ENCODE results near the gene MYLK. TPM values are rescaled to one million over a fixed set of nuclear protein-coding genes. Genes with fewer than 3 reads are reported as not detected.

Gene MYLK
- total RNA-seq, 2 experiments from 2014 or later, result 0.06 to 0.15 TPM

DNA sequence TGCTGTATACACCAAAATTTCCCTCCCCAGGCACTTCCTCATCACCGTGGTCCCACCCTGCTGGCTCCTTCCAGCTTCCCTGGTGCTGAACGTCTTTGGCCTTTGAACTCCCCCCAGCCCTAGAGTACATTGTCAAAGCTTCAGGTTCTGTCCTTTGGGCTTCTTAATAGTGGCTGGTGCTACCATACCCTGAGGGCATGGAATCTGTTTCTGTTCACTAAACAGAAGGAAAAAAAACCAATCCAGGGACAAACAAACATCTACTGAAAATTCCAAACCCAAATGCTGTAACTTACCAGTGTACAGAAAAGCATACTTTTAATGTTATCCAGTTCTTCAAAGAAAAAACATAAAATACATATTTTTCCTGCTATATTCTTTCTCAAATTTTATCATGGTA, 148.7 kb downstream of the MYLK start:
- H3K27ac Mint-ChIP-seq, result no peak overlapping the region
- CTCF ChIA-PET, result no interaction called here
- no peaks in the 10 kb centered on the region for H3K9me3 Mint-ChIP-seq

DNA sequence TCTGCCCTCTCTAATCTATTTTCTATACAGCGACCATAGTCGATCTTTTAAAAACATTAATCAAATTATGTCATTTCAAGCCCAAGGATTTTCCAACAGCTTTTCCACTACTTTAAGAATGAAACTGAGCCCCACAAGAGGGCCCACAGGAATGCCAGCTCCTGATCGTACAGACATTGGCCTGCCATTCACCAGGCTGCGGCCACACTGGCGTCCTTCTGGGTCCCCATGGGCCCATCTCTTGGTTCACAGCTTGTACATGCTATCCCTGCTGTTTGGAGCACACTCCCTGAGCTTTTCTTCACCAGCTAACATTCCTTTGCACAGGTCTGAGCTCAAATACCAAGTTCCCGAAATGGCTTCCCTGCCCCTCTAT, 149.6 kb downstream of the MYLK start:
- CTCF ChIA-PET, result interaction anchor here (0.9 to 2.3 kb wide), 2 partner anchors 8 to 11 kb away, joined by 3 to 6 read pairs; no protein-coding TSS in a partner anchor
- Mint-ChIP-seq H3K9me3 (no peaks in the 10 kb centered on the region), H3K36me3 (ENCODE audit: low read depth) (no peaks in the 10 kb centered on the region), H3K27ac (no peak overlapping the region), H3K4me3 (no peak overlapping the region), H3K27me3 (peaks cover 5% of the 10 kb centered on the region), H3K4me1 (no peaks in the 10 kb centered on the region)
- POLR2A ChIA-PET, result no interaction called here
- no peak for DNase-seq

More for the DNA sequence above, 148.7 kb downstream of the MYLK start:
- DNase-seq, result no peak
- H3K4me3 Mint-ChIP-seq, result no peak overlapping the region
- peaks cover 5% of the 10 kb centered on the region for H3K27me3 Mint-ChIP-seq
- POLR2A ChIA-PET, result no interaction called here
- H3K36me3 Mint-ChIP-seq (ENCODE audit: low read depth), result no peaks in the 10 kb centered on the region
- H3K4me1 Mint-ChIP-seq, result no peaks in the 10 kb centered on the region

DNA sequence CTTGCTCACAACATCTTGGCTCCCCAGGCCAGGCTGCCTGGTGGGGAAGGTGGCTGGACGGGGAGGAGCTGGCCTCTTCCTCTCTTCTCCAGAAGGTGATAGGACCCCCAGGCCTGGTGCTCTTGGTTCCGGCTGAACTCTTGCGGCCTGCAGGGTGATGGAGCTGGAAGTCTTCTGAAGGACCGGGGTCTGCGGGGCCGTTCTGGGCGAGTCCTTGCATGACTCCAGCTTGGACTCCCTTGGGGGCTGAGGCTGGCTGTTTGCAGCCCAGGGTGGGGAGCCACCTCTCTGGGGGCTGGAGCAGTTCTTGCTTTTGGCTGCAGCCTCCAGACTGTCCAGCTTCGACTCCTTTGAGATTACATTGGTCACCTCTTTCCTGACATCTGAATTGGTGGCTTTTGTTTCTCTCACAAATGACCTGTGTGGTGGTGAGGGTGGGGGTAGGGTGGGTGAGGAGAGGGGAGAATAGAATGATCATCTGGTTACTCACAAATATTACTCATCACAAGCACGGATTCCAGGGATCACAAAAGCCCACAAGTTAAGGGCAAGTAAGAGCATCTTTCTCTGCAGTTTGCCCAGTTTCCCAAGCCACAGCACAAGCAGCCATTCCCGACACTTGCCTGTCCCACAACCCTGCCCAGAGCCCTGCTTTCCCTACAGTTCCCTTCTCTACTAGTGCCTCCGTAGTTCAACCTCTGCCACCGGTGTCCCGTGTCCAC, 150.2 kb downstream of the MYLK start:
- Mint-ChIP-seq H3K27ac (no peak overlapping the region), H3K27me3 (peaks cover 8% of the 10 kb centered on the region), H3K9me3 (no peaks in the 10 kb centered on the region), H3K4me1 (no peaks in the 10 kb centered on the region), H3K36me3 (ENCODE audit: low read depth) (no peaks in the 10 kb centered on the region), H3K4me3 (no peak overlapping the region)
- DNase-seq, result no peak
- ChIA-PET POLR2A (no interaction called here), CTCF (interaction anchor here (0.9 to 2.3 kb wide), 2 partner anchors 9 to 10 kb away, joined by 3 to 6 read pairs; no protein-coding TSS in a partner anchor)

DNA sequence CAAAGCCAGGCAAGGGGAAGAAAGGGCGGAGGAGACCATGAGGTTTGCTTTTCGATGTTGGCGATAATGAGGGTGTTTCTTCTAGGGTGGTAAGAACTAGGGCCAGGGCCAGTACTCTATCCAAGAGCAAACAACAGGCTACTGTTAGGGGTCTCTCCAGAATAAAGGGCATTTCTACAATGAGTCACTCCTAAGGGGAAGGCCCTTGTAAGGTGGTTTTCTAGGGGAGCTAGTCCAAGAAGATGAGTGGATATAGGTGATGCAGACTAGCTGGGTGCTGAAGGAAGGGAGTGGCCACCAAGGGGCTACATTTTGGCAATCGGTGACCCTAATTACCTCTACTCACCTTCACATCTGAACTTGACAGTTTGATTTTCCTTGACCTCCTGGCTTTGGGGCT, 150.8 kb downstream of the MYLK start:
- H3K27ac Mint-ChIP-seq, result no peak overlapping the region
- no peak for DNase-seq
- peaks cover 10% of the 10 kb centered on the region for H3K27me3 Mint-ChIP-seq
- no peak overlapping the region for H3K4me3 Mint-ChIP-seq
- no peaks in the 10 kb centered on the region for H3K4me1 Mint-ChIP-seq
- CTCF ChIA-PET, result interaction anchor here (2.3 kb wide), 1 partner anchor 10 kb away, joined by 6 read pairs; no protein-coding TSS in a partner anchor
- POLR2A ChIA-PET, result no interaction called here
- H3K9me3 Mint-ChIP-seq, result no peaks in the 10 kb centered on the region
- H3K36me3 Mint-ChIP-seq (ENCODE audit: low read depth), result no peaks in the 10 kb centered on the region

DNA sequence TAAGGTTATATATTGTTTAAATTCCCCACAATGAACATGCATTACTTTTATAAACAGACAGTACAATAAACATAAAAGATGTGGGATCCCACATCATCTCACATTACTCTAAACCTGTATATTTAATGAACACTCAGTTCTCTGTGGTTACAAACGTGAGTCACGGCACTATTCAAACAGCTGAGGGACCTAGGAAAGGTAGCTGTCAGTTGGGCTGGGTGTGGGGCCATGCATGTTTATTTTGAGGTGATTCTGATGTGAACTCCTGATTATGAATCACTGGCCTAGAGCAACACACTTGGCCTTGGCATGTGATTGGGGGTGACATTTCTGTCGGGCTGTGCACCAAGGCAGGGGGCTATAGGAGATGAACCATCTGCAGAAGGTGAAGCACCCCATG, 151.7 kb downstream of the MYLK start:
- Mint-ChIP-seq H3K27me3 (peaks cover 16% of the 10 kb centered on the region), H3K4me1 (no peaks in the 10 kb centered on the region), H3K36me3 (ENCODE audit: low read depth) (no peaks in the 10 kb centered on the region), H3K9me3 (no peaks in the 10 kb centered on the region), H3K4me3 (no peak overlapping the region), H3K27ac (no peak overlapping the region)
- ChIA-PET CTCF (interaction anchor here (1.0 kb wide), 1 partner anchor 9 kb away, joined by 4 read pairs; no protein-coding TSS in a partner anchor), POLR2A (no interaction called here)
- no peak for DNase-seq

GRCh38 chr3:123730829-123731228, 153.3 kb downstream of the MYLK start:
- DNase-seq, result no peak
- CTCF ChIA-PET, result no interaction called here
- no peaks in the 10 kb centered on the region for H3K9me3 Mint-ChIP-seq

GRCh38 chr3:123728991-123729390, 155.1 kb downstream of the MYLK start:
- Mint-ChIP-seq H3K36me3 (ENCODE audit: low read depth) (no peaks in the 10 kb centered on the region), H3K4me3 (no peak overlapping the region)
- CTCF ChIA-PET, result interaction anchor here (1.6 kb wide), 1 partner anchor 86 kb away, joined by 4 read pairs; no protein-coding TSS in a partner anchor

More at GRCh38 chr3:123730829-123731228, 153.3 kb downstream of the MYLK start:
- H3K27me3 Mint-ChIP-seq, result peaks cover 17% of the 10 kb centered on the region
- POLR2A ChIA-PET, result no interaction called here
- no peak overlapping the region for H3K27ac Mint-ChIP-seq
- no peaks in the 10 kb centered on the region for H3K36me3 Mint-ChIP-seq (ENCODE audit: low read depth)
- H3K4me1 Mint-ChIP-seq, result no peaks in the 10 kb centered on the region
- H3K4me3 Mint-ChIP-seq, result no peak overlapping the region

GRCh38 chr3:123728014-123728413, 156.1 kb downstream of the MYLK start:
- ChIA-PET CTCF (interaction anchor here (1.6 kb wide), 1 partner anchor 85 kb away, joined by 4 read pairs; no protein-coding TSS in a partner anchor), POLR2A (no interaction called here)
- peaks cover 17% of the 10 kb centered on the region for H3K27me3 Mint-ChIP-seq
- no peak overlapping the region for H3K27ac Mint-ChIP-seq
- H3K4me3 Mint-ChIP-seq, result no peak overlapping the region
- no peaks in the 10 kb centered on the region for H3K4me1 Mint-ChIP-seq
- no peaks in the 10 kb centered on the region for H3K9me3 Mint-ChIP-seq
- no peaks in the 10 kb centered on the region for H3K36me3 Mint-ChIP-seq (ENCODE audit: low read depth)
- no peak for DNase-seq

More at GRCh38 chr3:123728991-123729390, 155.1 kb downstream of the MYLK start:
- H3K27ac Mint-ChIP-seq, result no peak overlapping the region
- no peaks in the 10 kb centered on the region for H3K9me3 Mint-ChIP-seq
- POLR2A ChIA-PET, result no interaction called here
- DNase-seq, result no peak
- H3K27me3 Mint-ChIP-seq, result peaks cover 17% of the 10 kb centered on the region
- H3K4me1 Mint-ChIP-seq, result no peaks in the 10 kb centered on the region

DNA sequence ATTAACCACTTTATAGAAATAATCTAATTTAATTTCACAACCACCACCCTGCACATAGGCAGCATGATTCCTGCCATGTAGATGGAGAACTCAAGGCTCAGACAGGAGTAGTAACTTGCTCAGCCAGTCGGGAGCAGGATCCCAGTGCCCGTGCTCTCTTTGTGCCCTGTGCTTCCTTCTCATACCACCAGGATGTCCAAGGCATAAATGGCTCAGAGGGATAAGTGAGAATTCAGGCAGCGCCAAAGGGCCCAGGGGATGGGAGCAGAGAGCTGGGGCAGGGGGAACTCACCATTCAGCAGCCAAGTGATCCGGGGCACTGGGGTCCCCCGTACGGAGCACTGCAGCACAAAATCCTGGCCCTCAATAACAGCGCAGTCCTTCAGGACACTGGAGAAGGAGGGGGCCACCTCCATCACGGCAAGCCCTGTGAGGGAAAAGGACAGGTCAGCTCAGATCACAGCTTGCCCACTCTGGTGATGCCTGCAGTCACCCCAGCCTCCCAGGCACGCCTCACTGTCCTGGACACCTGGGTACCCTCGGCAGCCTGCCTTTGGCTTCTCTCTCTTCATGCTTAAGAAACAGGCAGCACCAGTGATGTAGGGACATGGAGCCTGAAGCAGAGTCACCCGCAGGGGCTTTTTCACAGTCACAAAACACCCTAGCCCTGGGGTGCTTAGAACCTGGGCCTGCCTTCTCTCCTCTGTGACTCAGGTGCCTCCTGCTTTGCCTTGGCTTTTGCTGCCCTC, 158.3 kb downstream of the MYLK start:
- no peaks in the 10 kb centered on the region for H3K4me1 Mint-ChIP-seq
- no peaks in the 10 kb centered on the region for H3K9me3 Mint-ChIP-seq
- H3K27ac Mint-ChIP-seq, result no peak overlapping the region
- no peak overlapping the region for H3K4me3 Mint-ChIP-seq
- H3K36me3 Mint-ChIP-seq (ENCODE audit: low read depth), result no peaks in the 10 kb centered on the region
- no peak for DNase-seq
- ChIA-PET POLR2A (no interaction called here), CTCF (no interaction called here)
- H3K27me3 Mint-ChIP-seq, result peaks cover 12% of the 10 kb centered on the region

GRCh38 chr3:123724306-123724705, 159.8 kb downstream of the MYLK start:
- no peaks in the 10 kb centered on the region for H3K9me3 Mint-ChIP-seq
- no peak for DNase-seq
- no peak overlapping the region for H3K4me3 Mint-ChIP-seq
- CTCF ChIA-PET, result interaction anchor here (0.6 to 1.1 kb wide), 5 partner anchors 10 to 85 kb away, joined by 3 to 6 read pairs (median 3); no protein-coding TSS in a partner anchor
- POLR2A ChIA-PET, result interaction anchor here (0.6 kb wide), 1 partner anchor 36 kb away, joined by 3 read pairs; no protein-coding TSS in a partner anchor
- H3K36me3 Mint-ChIP-seq (ENCODE audit: low read depth), result no peaks in the 10 kb centered on the region
- H3K27ac Mint-ChIP-seq, result no peak overlapping the region
- H3K4me1 Mint-ChIP-seq, result no peaks in the 10 kb centered on the region
- H3K27me3 Mint-ChIP-seq, result peaks cover 12% of the 10 kb centered on the region

GRCh38 chr3:123723522-123724168, 160.5 kb downstream of the MYLK start:
- no peaks in the 10 kb centered on the region for H3K9me3 Mint-ChIP-seq
- DNase-seq, result peak; percentile 72
- peaks cover 7% of the 10 kb centered on the region for H3K27me3 Mint-ChIP-seq
- no peaks in the 10 kb centered on the region for H3K4me1 Mint-ChIP-seq
- POLR2A ChIA-PET, result interaction anchor here (0.6 kb wide), 1 partner anchor 36 kb away, joined by 3 read pairs; no protein-coding TSS in a partner anchor
- no peak overlapping the region for H3K27ac Mint-ChIP-seq
- CTCF ChIA-PET, result interaction anchor here (0.6 to 2.0 kb wide), 6 partner anchors 10 to 84 kb away, joined by 3 to 6 read pairs (median 3); no protein-coding TSS in a partner anchor
- H3K4me3 Mint-ChIP-seq, result no peak overlapping the region
- H3K36me3 Mint-ChIP-seq (ENCODE audit: low read depth), result no peaks in the 10 kb centered on the region

- POLR2A ChIA-PET, result no interaction called here
- H3K4me1 Mint-ChIP-seq, result no peaks in the 10 kb centered on the region
- H3K27me3 Mint-ChIP-seq, result peaks cover 7% of the 10 kb centered on the region
- H3K9me3 Mint-ChIP-seq, result no peaks in the 10 kb centered on the region
- CTCF ChIA-PET, result interaction anchor here (1.1 to 2.0 kb wide), 2 partner anchors 11 to 71 kb away, joined by 5 to 6 read pairs; no protein-coding TSS in a partner anchor
- no peak overlapping the region for H3K4me3 Mint-ChIP-seq
- H3K36me3 Mint-ChIP-seq (ENCODE audit: low read depth), result no peaks in the 10 kb centered on the region
- DNase-seq, result no peak
- no peak overlapping the region for H3K27ac Mint-ChIP-seq
Observed at GRCh38 chr3:123723070-123723469, 161.1 kb downstream of the MYLK start.

All from activated CD4-positive, alpha-beta T cell treated with anti-CD3 and anti-CD28 coated beads, Interleukin-2, amount 10 ng/mL, durations not matched to agents 7 days and 5 days (primary cell).